Sigmoid colon (tissue), 4 donors: ENCODE measurements around the gene RPS3.

Experiments used
- CTCF ChIP-seq, 4 experiments: fragments of 450-650 bp in 3 of 4; fragments of 200-600 bp in 1 of 4; IDR thresholded peaks; one replicate each; pipeline ENCODE4 v1.5.1; 2016 to 2019; ENCODE audit warnings: antibody characterized with exemption in 4 of 4, mild to moderate bottlenecking in 3 of 4, moderate library complexity in 2 of 4
- POLR2A ChIP-seq, 2 donors: fragments of 450-650 bp; IDR thresholded peaks; one replicate each; pipeline ENCODE4 v1.6.1; 2016; ENCODE audit warnings: antibody characterized with exemption in 2 of 2, mild to moderate bottlenecking in 2 of 2, moderate library complexity in 2 of 2
- POLR2AphosphoS5 ChIP-seq, 4 donors: sonication (generic); formaldehyde crosslinking; IDR thresholded peaks; one replicate each; pipeline ENCODE4 v1.6.1; 2017; ENCODE audit warnings: antibody characterized with exemption in 4 of 4

DNA sequence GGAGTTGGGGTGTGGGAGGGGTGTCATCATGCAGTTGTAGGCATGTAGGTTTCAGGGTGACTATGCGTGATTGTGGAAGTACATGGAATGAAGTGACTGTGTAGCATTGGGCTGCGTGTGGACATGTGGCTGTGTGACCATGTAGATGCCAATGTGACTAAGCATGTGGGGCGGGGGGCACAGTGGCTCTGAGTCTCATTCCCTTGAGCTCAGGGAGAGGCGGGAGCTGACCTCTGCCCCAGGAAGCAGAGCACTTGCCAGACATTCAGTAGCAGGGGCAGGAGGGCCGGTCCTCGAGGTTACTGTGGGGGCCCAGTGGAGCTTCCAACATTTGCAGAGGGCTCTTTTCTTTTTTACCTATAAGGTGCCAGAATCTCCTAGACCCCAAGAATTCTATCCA is 34.1 kb downstream of the RPS3 start:
- no peak for TF ChIP-seq CTCF (IDR thresholded peaks at IDR 0.05)
- no peak for TF ChIP-seq POLR2AphosphoS5 (IDR thresholded peaks at IDR 0.05)
- no peak for TF ChIP-seq POLR2A (IDR thresholded peaks at IDR 0.05)
